PFSK-1 (cell line): Measurements from ENCODE around the gene KLK6.

Experiments used
- POLR2AphosphoS5 ChIP-seq: IDR thresholded peaks from 2 replicates; pipeline ENCODE4 v1.6.1; 2012; ENCODE audit warnings: low read depth, mild to moderate bottlenecking, control low read depth, low read length, moderate library complexity
- REST ChIP-seq, 2 experiments: IDR thresholded peaks; 2 replicates each; pipeline versions ENCODE4 v1.6.1 to v1.8.0; 2011 to 2012; ENCODE audit warnings: low read depth in 2 of 2, low read length in 2 of 2, control low read depth in 1 of 2, inconsistent platforms in 1 of 2, mild to moderate bottlenecking in 1 of 2, moderate library complexity in 1 of 2; ENCODE audit not compliant: insufficient read depth in 1 of 2

- no peak for TF ChIP-seq REST (IDR thresholded peaks at IDR 0.05; ENCODE audit: insufficient read depth in 1 of 2, low read depth in 2 of 2, low read length in 2 of 2)
- TF ChIP-seq POLR2AphosphoS5, result no peak
Observed at GRCh38 chr19:50964266-50964665, 5.1 kb downstream of the KLK6 start.
